HAP-1 (cell line): Measurements from ENCODE around the gene ORMDL3.

Source experiments
- DNase-seq, 2 experiments: peaks; one replicate each; pipeline ENCODE4 v3.0.0-alpha.2; 2016 to 2020; ENCODE audit warnings: low spot score in 2 of 2
- H3K27me3 ChIP-seq: fragments of 250-450 bp; sonication (Bioruptor Pico); 2 replicates; pipeline ENCODE4 v1.5.1; 2020; ENCODE audit warnings: low read depth, mild to moderate bottlenecking, moderate library complexity
- H3K36me3 ChIP-seq: fragments of 250-450 bp; sonication (Bioruptor Pico); replicated peaks from 2 replicates; pipeline ENCODE4 v1.5.1; 2020; ENCODE audit warnings: mild to moderate bottlenecking
- H3K4me1 ChIP-seq: fragments of 250-450 bp; sonication (Bioruptor Pico); 2 replicates; pipeline ENCODE4 v1.5.1; 2020; ENCODE audit warnings: mild to moderate bottlenecking
- H3K4me3 ChIP-seq: fragments of 250-450 bp; sonication (Bioruptor Pico); 2 replicates; pipeline ENCODE4 v1.5.1; 2020; ENCODE audit warnings: mild to moderate bottlenecking, moderate library complexity
- H3K9me3 ChIP-seq: fragments of 250-450 bp; sonication (Bioruptor Pico); 2 replicates; pipeline ENCODE4 v1.5.1; 2020; ENCODE audit warnings: mild to moderate bottlenecking, moderate library complexity
- in situ Hi-C: fragments of 300-500 bp; cut with MboI; formaldehyde crosslinking; loops from 3 replicates; pipeline ENCODE4 v1.14.3; 2020; ENCODE audit warnings: low sequenced_read_pairs, inconsistent platforms, mixed read lengths

The ORMDL3 gene, protein sequence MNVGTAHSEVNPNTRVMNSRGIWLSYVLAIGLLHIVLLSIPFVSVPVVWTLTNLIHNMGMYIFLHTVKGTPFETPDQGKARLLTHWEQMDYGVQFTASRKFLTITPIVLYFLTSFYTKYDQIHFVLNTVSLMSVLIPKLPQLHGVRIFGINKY

DNA sequence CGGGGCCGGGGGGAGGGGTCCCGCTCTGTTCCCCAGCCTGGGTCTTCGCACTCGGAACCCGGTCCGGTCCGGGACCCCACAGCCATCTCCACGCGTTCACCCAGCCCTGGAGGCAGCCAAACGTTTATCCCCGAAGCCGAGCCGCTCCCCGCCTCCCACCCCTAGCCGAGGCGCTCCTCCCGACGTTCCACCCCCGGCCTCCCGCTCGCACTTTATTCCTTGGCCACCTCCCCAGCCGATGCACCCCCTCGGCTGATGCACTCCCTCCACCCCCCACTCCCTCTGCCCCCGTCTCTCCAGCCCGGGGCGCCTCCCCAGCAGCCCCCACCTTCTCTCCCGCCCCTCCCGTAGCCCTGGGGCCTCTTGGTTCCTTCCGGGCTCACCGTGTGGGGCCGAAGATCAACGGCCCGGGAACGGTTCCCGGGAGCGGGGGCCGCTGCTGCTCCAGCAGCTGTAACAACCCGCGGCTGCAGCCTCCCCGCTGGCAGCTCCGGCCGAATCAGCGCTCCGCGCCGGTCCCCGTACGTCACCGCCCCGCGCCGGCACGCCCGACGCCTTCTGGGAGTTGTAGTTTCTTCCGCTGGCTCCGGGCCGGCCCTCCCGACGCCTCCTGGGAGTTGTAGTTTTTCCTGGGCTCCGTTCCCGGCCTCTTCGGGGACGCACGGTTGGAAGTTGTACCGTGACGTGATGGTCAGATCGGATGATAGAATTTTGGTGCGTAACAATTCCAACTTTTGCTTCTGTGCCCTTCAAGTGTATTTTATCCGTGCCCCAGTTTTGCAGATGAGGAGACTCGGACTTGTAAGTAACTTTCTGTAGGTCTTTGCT, at the start of gene ORMDL3, which contains the start of gene LRRC3C:
Gene ORMDL3, minus strand, starts transcription at position 501 of the 828 bp plus-strand sequence. CDS start 3,398 bp downstream, outside the sequence.
Gene LRRC3C, plus strand, starts transcription at position 632 of the 828 bp plus-strand sequence. CDS start 13,792 bp downstream, outside the sequence.
- in situ Hi-C loops, result no loop called here
- Histone ChIP-seq H3K36me3 (peaks cover 12% of the 10 kb centered on the region), H3K27me3 (no peaks in the 10 kb centered on the region), H3K9me3 (no peaks in the 10 kb centered on the region), H3K4me1 (peaks cover 6% of the 10 kb centered on the region; the same call in 1 of the 2 replicates), H3K4me3 (peak within 1 kb of the TSS; percentile 90)
- peak; percentile 88 to 96 for DNase-seq

DNA sequence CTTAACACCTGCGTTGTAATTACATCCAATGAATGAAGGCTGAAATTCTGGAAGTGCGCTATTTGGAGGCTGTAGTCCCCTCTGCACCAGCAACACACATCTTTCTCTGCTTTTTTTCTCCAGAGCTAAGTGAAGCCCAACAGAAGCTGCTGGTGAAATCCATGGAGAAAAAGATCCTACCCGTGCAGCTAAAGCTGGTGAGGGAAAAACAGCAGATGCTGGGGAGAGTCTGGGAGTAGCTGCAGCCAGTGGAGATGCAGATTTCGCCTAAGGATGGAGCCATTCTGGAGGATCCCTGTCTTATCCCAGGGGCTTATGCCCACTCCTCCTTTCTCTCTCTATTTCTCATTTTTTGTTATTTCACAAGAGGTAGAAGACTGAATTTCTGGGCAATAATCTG, 48.4 kb upstream of the ORMDL3 start:
- Histone ChIP-seq H3K4me1 (peaks cover 7% of the 10 kb centered on the region; the same call in 1 of the 2 replicates), H3K9me3 (no peaks in the 10 kb centered on the region), H3K36me3 (peaks cover under 1% of the 10 kb centered on the region), H3K4me3 (no peak overlapping the region), H3K27me3 (peaks cover 21% of the 10 kb centered on the region)
- no peak for DNase-seq
- in situ Hi-C loops, result no loop called here

- Histone ChIP-seq H3K4me1 (peaks cover under 1% of the 10 kb centered on the region; the same call in 1 of the 2 replicates), H3K9me3 (no peaks in the 10 kb centered on the region), H3K4me3 (no peak overlapping the region), H3K27me3 (peaks cover 32% of the 10 kb centered on the region), H3K36me3 (no peaks in the 10 kb centered on the region)
- no peak for DNase-seq
- in situ Hi-C loops, result no loop called here
These were observed 47.0 kb upstream of the ORMDL3 start for GRCh38 chr17:39974433-39974832.

GRCh38 chr17:39973496-39973895, 46.1 kb upstream of the ORMDL3 start:
- H3K9me3 ChIP-seq, result no peaks in the 10 kb centered on the region
- H3K27me3 ChIP-seq, result peaks cover 32% of the 10 kb centered on the region
- no peaks in the 10 kb centered on the region for H3K4me1 ChIP-seq
- in situ Hi-C loops, result no loop called here
- H3K36me3 ChIP-seq, result no peaks in the 10 kb centered on the region
- DNase-seq, result no peak
- H3K4me3 ChIP-seq, result no peak overlapping the region

- DNase-seq, result no peak
- Histone ChIP-seq H3K36me3 (no peaks in the 10 kb centered on the region), H3K4me3 (no peak overlapping the region), H3K27me3 (peaks cover 32% of the 10 kb centered on the region), H3K9me3 (no peaks in the 10 kb centered on the region), H3K4me1 (no peaks in the 10 kb centered on the region)
- in situ Hi-C loops, result no loop called here
These were observed 44.9 kb upstream of the ORMDL3 start for GRCh38 chr17:39972271-39972670.

DNA sequence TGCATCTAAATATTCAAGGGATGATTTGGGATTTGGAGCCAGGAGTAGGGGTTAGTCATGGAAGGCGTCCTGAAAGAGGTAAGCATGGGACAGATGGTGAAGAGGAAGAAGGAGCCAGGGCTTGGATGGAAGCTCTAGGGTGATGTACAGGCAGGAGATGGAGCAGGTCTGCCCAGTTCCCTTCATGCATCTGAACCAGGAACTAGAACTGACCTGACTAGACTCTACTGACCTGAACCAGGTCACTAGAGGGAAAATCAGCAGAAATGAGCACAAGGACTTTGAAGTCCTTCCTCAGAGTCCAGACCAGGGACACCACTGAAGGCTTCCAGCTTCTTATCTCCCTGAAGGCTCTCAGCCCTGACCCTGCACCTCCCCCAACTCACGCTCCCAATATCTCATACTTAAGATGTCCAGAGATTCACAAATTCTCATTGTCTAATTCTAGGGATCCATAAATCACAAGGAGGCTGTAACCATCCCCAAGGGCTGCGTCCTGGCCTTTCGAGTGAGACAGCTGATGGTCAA, 43.7 kb upstream of the ORMDL3 start:
- in situ Hi-C loops, result no loop called here
- Histone ChIP-seq H3K9me3 (no peaks in the 10 kb centered on the region), H3K4me3 (no peak overlapping the region), H3K27me3 (peaks cover 34% of the 10 kb centered on the region), H3K36me3 (no peaks in the 10 kb centered on the region), H3K4me1 (no peaks in the 10 kb centered on the region)
- no peak for DNase-seq

DNA sequence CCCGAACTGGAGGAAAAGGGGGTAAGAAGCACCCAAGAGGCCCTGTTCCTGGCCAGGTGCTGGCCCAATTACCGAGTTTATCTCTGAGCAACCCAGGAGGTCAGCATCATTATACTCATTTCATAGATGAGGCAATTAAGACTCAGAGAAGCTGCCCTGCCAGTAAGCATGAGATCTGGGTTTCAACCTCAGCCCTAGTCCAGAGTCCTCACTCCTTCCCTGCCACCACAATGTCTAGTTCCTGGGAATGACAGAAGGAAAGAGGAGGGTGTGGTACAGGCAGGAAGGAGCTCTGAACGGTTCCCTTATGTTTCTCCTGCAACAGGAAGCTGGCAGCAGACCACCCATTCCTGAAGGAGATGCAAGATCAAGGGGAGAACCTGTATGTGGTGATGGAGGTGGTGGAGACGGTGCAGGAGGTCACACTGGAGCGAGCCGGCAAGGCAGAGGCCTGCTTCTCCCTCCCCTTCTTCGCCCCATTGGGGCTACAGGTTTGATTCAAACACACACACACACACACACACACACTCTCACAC, 42.8 kb upstream of the ORMDL3 start:
- DNase-seq, result no peak

DNA sequence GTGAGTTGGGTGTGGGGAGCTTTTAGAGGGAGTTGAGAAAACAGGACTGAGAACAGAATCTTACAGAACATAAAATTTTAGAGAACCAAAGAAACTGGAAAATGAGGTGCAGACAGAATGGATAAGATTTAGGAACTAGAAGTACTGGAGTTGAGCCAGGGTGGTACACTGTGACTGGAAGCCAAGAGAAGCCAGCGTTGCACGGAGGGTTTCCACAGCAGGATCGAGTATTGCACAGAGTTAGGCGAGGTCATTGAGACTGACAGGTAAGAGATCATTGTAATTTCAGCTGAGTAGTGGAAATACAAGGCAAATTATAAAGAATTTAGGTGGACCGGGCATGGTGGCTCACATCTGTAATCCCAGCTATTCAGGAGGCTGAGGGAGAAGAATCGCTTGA, 42.0 kb upstream of the ORMDL3 start:
- in situ Hi-C loops, result no loop called here
- DNase-seq, result no peak
- H3K36me3 ChIP-seq, result no peaks in the 10 kb centered on the region
- H3K27me3 ChIP-seq, result peaks cover 43% of the 10 kb centered on the region
- H3K4me1 ChIP-seq, result no peaks in the 10 kb centered on the region
- H3K9me3 ChIP-seq, result no peaks in the 10 kb centered on the region
- H3K4me3 ChIP-seq, result no peak overlapping the region

More for the DNA sequence above, 42.8 kb upstream of the ORMDL3 start:
- no peaks in the 10 kb centered on the region for H3K36me3 ChIP-seq
- no peaks in the 10 kb centered on the region for H3K4me1 ChIP-seq
- H3K4me3 ChIP-seq, result no peak overlapping the region
- peaks cover 39% of the 10 kb centered on the region for H3K27me3 ChIP-seq
- H3K9me3 ChIP-seq, result no peaks in the 10 kb centered on the region
- in situ Hi-C loops, result no loop called here

GRCh38 chr17:39968761-39969160, 41.4 kb upstream of the ORMDL3 start:
- Histone ChIP-seq H3K27me3 (peaks cover 45% of the 10 kb centered on the region), H3K36me3 (no peaks in the 10 kb centered on the region), H3K9me3 (no peaks in the 10 kb centered on the region), H3K4me1 (no peaks in the 10 kb centered on the region), H3K4me3 (no peak overlapping the region)
- no peak for DNase-seq
- in situ Hi-C loops, result no loop called here

- Histone ChIP-seq H3K4me3 (no peak overlapping the region), H3K27me3 (peaks cover 40% of the 10 kb centered on the region), H3K36me3 (no peaks in the 10 kb centered on the region), H3K9me3 (no peaks in the 10 kb centered on the region), H3K4me1 (no peaks in the 10 kb centered on the region)
- in situ Hi-C loops, result no loop called here
- no peak for DNase-seq
These were observed 39.4 kb upstream of the ORMDL3 start for GRCh38 chr17:39966771-39967170.

DNA sequence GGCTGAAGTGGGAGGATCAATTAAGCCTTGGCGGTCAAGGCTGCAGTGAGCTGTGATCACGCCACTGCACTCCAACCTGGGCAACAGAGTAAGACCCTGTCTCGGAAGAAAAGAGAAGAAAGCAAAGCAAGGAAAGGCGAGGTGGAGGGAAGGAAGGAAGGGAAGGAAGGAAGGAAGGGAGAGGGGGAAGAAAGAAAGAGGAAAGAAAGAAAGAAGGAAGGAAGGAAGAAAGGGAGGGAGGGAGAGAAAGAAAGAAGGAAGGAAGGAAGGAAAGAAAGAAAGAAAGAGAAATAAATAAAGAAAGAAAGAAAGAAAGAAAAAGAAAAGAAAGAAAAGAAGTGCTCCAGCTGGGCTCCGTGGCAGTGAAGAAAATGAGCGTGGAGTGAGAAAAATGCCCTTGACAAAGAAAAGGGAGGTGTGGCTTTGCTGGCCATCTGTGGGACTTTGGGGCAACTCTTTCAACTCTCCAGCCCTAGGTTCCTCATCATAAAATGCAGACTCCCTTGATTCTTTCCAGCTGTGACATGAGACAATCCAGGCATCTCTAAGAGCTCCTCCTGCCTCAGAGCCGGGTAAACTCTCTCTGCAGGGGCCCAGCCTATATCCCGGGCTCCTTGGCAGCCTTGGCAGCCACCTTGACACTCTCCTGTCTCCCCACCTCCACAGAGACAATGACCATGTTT, 37.8 kb upstream of the ORMDL3 start:
- Histone ChIP-seq H3K4me1 (no peaks in the 10 kb centered on the region), H3K27me3 (peaks cover 24% of the 10 kb centered on the region), H3K9me3 (no peaks in the 10 kb centered on the region), H3K4me3 (no peak overlapping the region), H3K36me3 (no peaks in the 10 kb centered on the region)
- in situ Hi-C loops, result no loop called here
- DNase-seq, result no peak

GRCh38 chr17:39963829-39964228, 36.4 kb upstream of the ORMDL3 start:
- H3K4me1 ChIP-seq, result peaks cover 5% of the 10 kb centered on the region
- H3K36me3 ChIP-seq, result no peaks in the 10 kb centered on the region
- peaks cover 20% of the 10 kb centered on the region for H3K27me3 ChIP-seq
- H3K4me3 ChIP-seq, result no peak overlapping the region
- no peak for DNase-seq
- in situ Hi-C loops, result no loop called here
- H3K9me3 ChIP-seq, result no peaks in the 10 kb centered on the region

DNA sequence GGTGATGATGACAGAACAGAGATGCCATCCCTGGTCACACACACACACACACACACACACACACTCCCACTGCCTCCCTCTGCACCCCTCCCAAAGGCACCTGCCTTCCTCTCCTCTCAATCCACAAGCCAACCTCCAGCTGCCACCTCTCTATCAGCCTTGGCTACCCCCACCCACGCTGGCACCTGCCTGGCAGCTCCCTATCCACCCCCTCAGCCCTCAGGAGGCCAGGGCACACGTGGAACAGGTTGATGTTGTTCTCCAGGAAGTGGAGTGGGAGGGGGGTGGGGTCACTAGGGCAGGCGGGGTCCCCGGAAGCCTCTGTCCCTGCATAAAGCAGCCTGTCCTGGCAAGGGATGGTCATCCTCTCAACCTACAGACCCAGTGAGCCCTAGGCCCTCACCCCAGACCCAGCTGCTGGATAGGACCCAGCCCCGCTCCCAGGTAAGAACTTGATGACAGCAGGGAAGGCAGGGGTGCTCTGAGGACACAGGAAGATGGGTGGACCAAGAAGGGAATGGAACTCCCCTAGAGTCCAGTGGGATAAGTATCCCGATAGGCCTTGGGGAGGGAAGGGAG, 35.3 kb upstream of the ORMDL3 start, which contains the start of gene GSDMA:
Gene GSDMA, plus strand, starts transcription at position 363 of the 579 bp plus-strand sequence. CDS start 2,684 bp downstream, outside the sequence.
- Histone ChIP-seq H3K27me3 (peaks cover 20% of the 10 kb centered on the region), H3K9me3 (no peaks in the 10 kb centered on the region), H3K4me3 (no peak within 1 kb of the TSS), H3K4me1 (peaks cover 7% of the 10 kb centered on the region), H3K36me3 (no peaks in the 10 kb centered on the region)
- in situ Hi-C loops, result no loop called here
- no peak for DNase-seq
